GM12891 (cell line): ENCODE data around the gene SPEM3.

Experiments used
- POLR2A ChIP-seq: IDR thresholded peaks from 2 replicates; pipeline ENCODE4 v1.6.1; 2011; ENCODE audit warnings: low read depth, low read length, control low read depth
- POLR2AphosphoS5 ChIP-seq: IDR thresholded peaks from 2 replicates; pipeline ENCODE4 v1.6.1; 2011; ENCODE audit warnings: low read depth, low read length, control low read depth
- SPI1 ChIP-seq: IDR thresholded peaks from 2 replicates; pipeline ENCODE4 v1.6.1; 2011; ENCODE audit warnings: low read depth, low read length, control low read depth
- TAF1 ChIP-seq: IDR thresholded peaks from 2 replicates; pipeline ENCODE4 v1.6.1; 2011; ENCODE audit warnings: low read depth, low read length, control low read depth

DNA sequence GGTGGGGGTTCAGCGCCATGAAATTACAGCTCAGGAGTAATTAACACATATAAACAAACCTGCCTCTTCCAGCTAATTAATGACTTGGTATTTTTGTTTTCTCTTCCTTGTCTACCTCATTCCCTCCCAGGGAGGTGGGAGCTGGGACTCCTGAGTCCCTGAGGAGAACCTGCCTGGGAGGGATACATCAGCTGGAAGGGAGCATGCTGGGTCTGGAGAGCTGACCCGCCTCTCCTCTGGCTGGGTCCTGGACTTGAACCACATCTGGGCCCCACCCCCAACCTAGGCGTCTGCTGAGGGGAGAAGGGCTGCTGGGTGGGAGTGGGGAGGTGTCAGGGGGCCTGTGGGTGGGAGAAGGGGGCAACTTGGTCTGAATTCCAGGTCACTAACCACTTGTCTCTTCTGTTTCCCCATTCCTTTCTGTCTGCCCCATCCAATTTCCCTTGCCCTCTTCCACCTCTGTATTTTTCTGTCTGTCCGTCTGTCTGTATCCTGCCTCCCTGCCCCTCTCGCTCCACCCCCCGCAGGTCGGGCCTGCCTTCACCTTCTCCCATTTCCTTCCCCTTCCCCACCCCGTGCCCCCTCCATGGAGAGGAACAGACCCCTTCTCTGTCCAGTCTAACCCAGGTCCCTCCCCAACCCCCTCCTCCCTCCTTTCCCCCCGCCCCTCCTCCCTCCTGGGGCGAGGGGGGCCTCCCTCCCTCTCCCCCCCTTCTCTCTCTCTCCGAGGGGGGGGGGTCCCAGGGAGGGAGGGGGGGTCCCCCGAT lies 21.0 kb upstream of the SPEM3 start, which contains the start of gene NLGN2:
- TF ChIP-seq POLR2AphosphoS5 (no peak), TAF1 (no peak), POLR2A (no peak), SPI1 (no peak)
